Thyroid gland (tissue), 4 donors: ENCODE measurements around the gene EIF5A2.

Experiments used
- POLR2A ChIP-seq, 2 donors: fragments of 450-650 bp; IDR thresholded peaks; one replicate each; pipeline ENCODE4 v1.6.1; 2017; ENCODE audit warnings: antibody characterized with exemption in 2 of 2, mild to moderate bottlenecking in 2 of 2, moderate library complexity in 1 of 2
- TF ChIP-seq, protein P1 (sequence below), 6 experiments: fragments of 200-600 bp in 3 of 6; fragments of 450-650 bp in 3 of 6; sonication (generic) in 3 of 6; IDR thresholded peaks; one replicate each; pipeline ENCODE4 v1.5.1; 2016 to 2019; ENCODE audit warnings: antibody characterized with exemption in 6 of 6, mild to moderate bottlenecking in 2 of 6, inconsistent platforms in 1 of 6, moderate library complexity in 1 of 6

DNA sequence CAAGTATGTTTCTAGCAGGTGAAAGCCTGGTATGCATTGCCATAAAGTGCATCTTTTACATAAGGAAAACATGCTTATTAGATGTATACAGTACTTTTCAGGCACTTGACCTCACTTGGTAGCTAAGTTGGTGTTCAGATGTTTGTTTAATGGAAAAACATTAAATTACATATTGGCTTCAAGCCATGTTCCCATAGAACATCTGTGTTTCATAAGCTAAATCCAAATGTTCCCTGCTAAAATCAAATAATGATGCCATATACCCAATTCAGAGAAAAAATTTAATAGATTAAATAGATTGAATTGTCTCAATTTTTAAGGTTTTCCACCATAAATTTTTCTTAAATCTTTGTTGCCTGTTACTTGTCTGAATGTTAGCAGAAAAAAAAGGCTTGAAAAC, 19.3 kb downstream of the EIF5A2 start:
- TF ChIP-seq, protein P1, sequence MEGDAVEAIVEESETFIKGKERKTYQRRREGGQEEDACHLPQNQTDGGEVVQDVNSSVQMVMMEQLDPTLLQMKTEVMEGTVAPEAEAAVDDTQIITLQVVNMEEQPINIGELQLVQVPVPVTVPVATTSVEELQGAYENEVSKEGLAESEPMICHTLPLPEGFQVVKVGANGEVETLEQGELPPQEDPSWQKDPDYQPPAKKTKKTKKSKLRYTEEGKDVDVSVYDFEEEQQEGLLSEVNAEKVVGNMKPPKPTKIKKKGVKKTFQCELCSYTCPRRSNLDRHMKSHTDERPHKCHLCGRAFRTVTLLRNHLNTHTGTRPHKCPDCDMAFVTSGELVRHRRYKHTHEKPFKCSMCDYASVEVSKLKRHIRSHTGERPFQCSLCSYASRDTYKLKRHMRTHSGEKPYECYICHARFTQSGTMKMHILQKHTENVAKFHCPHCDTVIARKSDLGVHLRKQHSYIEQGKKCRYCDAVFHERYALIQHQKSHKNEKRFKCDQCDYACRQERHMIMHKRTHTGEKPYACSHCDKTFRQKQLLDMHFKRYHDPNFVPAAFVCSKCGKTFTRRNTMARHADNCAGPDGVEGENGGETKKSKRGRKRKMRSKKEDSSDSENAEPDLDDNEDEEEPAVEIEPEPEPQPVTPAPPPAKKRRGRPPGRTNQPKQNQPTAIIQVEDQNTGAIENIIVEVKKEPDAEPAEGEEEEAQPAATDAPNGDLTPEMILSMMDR (IDR thresholded peaks at IDR 0.05) = no peak
- no peak for TF ChIP-seq POLR2A (IDR thresholded peaks at IDR 0.05)
